Measurements from ENCODE around the gene TMEM259. TPM values are rescaled to one million over a fixed set of nuclear protein-coding genes. Genes with fewer than 3 reads are reported as not detected.

Gene TMEM259
- total and polyA plus RNA-seq, 2 donors (not counting 3 experiments of a cell fraction or from before 2014, with no cell fraction given): 142 to 297 TPM

GRCh38 chr19:1004803-1005664, 15.9 kb downstream of the TMEM259 start:
- dilution Hi-C loops (cut with MboI; ENCODE audit: extremely low pct_ligation_motif_present, low sequenced_read_pairs): no loop called here

More at GRCh38 chr19:1004803-1005664, 15.9 kb downstream of the TMEM259 start:
- DNase-seq (ENCODE audit: low read depth, low spot score) (no peak), FAIRE-seq (no peak)
- ChIA-PET POLR2A (no interaction called here), CTCF (interaction anchor here (1.0 kb wide), 1 partner anchor 8 kb away, joined by 3 read pairs; no protein-coding TSS in a partner anchor)
- BruUV-seq (replicated peaks): no TSS peak
- H3K36me3 ChIP-seq (ENCODE audit: control insufficient read depth in 2 of 2, extremely low read depth in 1 of 2, insufficient read depth in 2 of 2, low read length in 2 of 2): peaks cover 0 to 3% of the 10 kb centered on the region in 2 experiments
- intact Hi-C loops (cut with micrococcal nuclease): no loop called here
- no peak overlapping the region for H3K9ac ChIP-seq (replicated peaks; ENCODE audit: extremely low read depth, insufficient read depth, low read length)
- no peak overlapping the region for H3K4me2 ChIP-seq (ENCODE audit: insufficient read depth, low read length)
- no peaks in the 10 kb centered on the region for H3K9me3 ChIP-seq (replicated peaks; ENCODE audit: control insufficient read depth, insufficient read depth, low read length)
- no peak overlapping the region for H3K27ac ChIP-seq (ENCODE audit: insufficient read depth, low read depth, low read length)
- H3K4me3 ChIP-seq (replicated peaks in 1 of 3; ENCODE audit: insufficient read depth in 1 of 3, low read depth in 1 of 3, low read length in 3 of 3): no peak overlapping the region
- no peaks in the 10 kb centered on the region for H3K79me2 ChIP-seq (ENCODE audit: control insufficient read depth, insufficient read depth, low read length)
- H4K20me1 ChIP-seq (replicated peaks; ENCODE audit: control insufficient read depth, extremely low read depth, insufficient read depth, low read length): no peaks in the 10 kb centered on the region
- no peaks in the 10 kb centered on the region for H3K9me1 ChIP-seq (replicated peaks; ENCODE audit: control insufficient read depth, extremely low read depth, insufficient read depth, low read length)
- H3K4me1 ChIP-seq (ENCODE audit: control insufficient read depth, extremely low read depth, insufficient read depth, low read length): no peaks in the 10 kb centered on the region
- H2AFZ ChIP-seq (ENCODE audit: low read depth, low read length): no peak overlapping the region
- H3K27me3 ChIP-seq (ENCODE audit: control insufficient read depth in 2 of 2, insufficient read depth in 2 of 2, low read length in 2 of 2): peaks cover 3 to 6% of the 10 kb centered on the region in 2 experiments
- no peak for TF ChIP-seq MAX (IDR thresholded peaks at IDR 0.05; ENCODE audit: insufficient read depth, insufficient read length)
- no peak for TF ChIP-seq POLR2A (IDR thresholded peaks at IDR 0.05; ENCODE audit: low read depth, low read length)
- TF ChIP-seq MYC (IDR thresholded peaks at IDR 0.05; ENCODE audit: low read depth, low read length): no peak
- TF ChIP-seq POLR2AphosphoS5 (IDR thresholded peaks at IDR 0.05; ENCODE audit: insufficient read depth, low read depth, low read length): no peak
- TF ChIP-seq JUN (IDR thresholded peaks at IDR 0.05; ENCODE audit: borderline replicate concordance, insufficient read depth, insufficient read length, low read depth): no peak
- no peak for TF ChIP-seq FOS (IDR thresholded peaks at IDR 0.05; ENCODE audit: borderline replicate concordance, insufficient read depth, low read length)
- no peak for TF ChIP-seq CTCF (IDR thresholded peaks at IDR 0.05; ENCODE audit: extremely low read depth in 1 of 2, insufficient read depth in 1 of 2, low read depth in 1 of 2, low read length in 2 of 2)
- no peak for TF ChIP-seq EZH2 (IDR thresholded peaks at IDR 0.05; ENCODE audit: borderline replicate concordance, low read depth, low read length, severe bottlenecking)
